Activated CD8-positive, alpha-beta memory T cell treated with anti-CD3 and anti-CD28 coated beads, Interleukin-2, amount 50 U/mL, for 1 hour (primary cell): Measurements from ENCODE around the gene PLAC9.
"Not testable (repeated sequence)": the region's sequence is repeated elsewhere in the genome, so short reads cannot be mapped to it uniquely, and the experiment has no call there.

Experiments used
- DNase-seq: peaks from one replicate; pipeline ENCODE4 v3.0.0-alpha.2; 2020; ENCODE audit errors: extremely low read depth

The PLAC9 gene

DNA sequence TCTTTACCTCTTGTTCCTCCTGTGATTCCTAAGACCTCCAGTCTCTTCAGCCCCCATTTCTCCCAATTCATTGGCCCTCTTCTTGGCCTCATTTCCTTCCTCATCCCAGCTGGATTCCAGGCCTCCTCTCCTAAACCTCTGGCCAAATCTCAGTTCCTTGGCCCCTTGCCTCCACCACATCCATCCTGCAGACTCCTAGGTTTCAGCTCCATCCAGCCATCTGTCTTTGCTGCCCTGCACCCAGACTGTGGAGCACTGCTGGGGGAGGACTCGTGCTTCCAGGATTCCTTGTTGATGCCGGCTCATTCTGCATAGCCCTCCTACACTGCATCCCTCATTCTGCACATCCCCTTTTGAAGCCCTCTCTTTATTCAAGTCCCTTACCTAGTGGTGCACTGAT lies 6.7 kb downstream of the PLAC9 start:
- no peak for DNase-seq

DNA sequence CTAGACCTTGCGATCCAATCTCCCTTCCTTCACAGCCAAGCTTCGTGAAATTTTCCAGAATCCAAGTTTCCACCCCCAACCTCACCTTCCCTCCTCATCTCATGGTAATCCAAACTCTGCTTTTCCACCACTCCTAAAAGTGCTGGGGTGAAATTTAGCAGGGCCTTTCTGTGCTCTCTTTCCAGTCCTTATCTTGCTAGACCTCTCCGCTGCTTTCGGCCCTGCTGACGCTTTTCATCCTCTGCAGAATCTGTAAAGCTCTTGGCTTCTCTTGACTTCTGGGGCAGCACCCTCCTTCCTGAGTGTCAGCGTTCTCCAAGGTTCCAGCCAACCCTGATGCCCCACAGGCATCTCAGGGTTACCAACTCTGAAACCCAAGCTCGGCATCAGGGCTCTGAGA lies 7.7 kb downstream of the PLAC9 start:
- DNase-seq: no peak

DNA sequence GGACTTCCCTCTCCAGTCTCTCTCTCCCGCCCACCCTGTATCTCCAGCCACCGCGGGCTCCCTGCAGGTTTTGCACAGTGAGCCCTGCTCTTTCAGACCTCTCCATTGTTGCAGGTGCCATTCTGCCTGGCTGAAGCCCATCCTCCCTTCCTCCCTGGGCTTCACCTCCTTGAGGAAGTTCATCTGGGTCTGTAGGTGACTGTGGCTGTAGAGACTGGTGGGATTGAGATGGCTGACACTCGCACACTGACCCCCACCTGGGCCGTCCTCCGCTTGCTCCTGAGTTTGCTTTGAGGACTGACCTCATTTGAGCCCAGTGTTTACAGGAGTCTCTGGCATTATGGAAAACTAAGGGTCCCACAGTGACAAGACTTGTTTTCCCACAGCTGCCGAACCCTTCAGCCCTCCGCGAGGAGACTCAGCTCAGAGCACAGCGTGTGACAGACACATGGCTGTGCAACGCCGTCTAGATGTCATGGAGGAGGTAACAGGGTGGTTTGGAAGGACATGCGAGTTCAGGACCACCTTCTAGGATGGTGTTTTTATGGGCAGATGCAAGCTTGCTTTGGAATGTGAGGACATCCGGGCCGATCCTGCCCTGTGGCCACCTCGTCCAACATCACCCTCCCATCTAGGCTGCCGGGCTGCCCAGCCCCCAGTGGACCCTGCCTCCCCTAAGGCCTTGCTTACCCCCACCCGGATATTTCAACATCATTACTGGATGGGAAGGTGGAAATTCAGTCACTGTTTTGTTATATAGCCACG lies 9.3 kb downstream of the PLAC9 start:
- no peak for DNase-seq

DNA sequence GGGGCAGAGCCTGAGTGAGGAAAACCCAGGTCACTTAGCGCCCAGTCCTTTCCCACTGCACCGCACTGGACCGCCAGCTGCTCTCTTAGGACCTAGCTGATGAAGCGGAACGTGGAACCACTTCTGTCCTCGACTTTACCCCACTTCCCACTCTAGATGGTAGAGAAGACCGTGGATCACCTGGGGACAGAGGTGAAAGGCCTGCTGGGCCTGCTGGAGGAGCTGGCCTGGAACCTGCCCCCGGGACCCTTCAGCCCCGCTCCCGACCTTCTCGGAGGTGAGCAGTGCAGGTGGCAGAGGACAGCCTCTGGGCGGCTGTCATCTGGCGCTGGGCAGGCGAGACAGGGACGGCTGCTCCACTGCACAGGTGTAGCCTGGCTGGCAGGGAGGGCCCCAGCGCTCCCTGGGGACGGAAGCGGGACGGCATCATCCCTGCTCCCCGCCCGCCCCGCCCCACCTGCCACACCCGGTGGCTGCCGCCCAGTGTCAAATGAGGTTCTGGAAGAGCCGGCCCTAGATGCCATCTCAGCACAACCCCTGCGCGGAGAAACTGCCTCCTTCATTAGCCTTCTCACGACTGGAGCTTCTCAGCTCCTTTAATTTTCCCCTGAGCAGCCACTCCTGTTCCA lies 11.7 kb downstream of the PLAC9 start:
- DNase-seq: no peak

DNA sequence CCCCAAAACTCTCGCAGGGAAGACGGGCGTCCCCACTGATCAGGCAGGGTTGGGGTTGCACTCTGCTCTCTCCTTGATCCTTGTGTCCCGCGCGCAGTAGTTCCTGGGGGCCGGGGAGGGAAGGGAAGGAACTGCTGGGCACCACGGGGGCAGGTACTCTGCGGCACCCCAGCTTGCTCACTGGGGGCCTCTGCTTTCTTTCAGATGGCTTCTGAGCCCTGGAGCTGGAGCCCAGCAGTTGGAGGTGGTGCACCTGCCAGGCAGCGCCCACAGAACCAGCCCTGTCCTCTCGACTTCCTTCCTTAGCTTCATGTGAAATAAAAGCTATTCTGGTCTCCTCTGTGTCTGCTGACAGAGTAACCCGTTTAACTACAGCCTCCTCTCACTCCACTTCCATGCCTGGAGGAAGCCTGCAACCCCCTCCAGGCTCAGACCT lies 12.2 kb downstream of the PLAC9 start:
- no peak for DNase-seq

DNA sequence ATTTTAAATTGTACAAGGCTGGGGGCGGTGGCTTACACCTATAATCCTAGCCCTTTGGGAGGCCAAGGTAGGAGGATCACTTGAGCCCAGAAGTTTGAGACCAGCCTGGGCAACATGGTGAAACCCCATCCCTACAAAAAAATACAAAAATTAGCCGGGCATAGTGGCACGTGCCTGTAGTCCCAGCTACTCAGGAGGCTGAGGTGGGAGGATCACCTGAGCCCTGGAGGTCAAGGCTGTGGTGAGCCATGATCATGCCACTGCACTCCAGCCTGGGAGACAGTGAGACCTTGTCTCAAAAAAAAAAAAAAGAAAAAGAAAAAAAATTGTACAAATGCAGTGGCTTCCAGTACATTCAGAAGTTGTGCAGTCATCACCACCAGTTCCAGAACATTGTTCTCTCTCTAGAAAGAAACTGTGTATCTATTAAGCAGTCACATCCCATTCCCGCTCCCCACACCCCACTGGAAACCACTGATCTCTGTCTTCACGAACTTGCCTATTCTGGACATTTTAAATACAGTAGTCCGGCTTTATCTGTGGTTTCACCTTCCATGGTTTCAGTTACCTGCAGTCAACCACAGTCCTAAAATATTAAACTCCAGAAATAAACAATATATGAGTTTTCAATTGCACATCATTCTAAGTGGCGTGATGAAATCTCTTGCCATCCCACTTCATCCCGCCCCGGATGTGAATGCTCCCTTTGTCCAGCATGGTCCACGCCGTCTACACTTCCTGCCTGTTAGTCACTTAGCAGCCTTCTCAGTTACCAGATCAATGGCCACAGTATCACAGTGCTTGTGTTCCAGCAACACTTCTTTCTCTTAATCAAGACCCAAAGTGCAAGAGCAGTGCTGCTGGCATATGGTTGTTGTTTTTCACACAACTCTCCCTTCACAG lies 13.1 kb downstream of the PLAC9 start:
- DNase-seq: not testable (repeated sequence)

DNA sequence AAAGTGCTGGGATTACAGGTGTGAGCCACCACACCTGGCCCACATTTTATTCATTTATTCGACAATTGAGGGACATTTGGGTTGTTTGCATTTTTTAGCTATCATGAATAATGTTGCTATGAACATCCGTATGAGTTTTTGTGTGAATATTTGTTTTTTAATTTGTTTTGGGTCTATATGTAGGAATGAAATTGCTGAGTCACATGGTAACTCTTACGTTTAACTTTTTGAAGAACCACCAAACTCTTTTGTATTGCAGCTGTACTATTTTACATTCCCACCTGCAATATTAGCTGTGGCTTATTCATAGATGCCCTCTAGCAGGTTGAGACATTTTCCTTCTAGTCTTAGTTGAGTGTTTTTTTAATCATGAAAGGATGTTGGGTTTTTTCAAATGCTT lies 14.4 kb downstream of the PLAC9 start:
- no peak for DNase-seq

DNA sequence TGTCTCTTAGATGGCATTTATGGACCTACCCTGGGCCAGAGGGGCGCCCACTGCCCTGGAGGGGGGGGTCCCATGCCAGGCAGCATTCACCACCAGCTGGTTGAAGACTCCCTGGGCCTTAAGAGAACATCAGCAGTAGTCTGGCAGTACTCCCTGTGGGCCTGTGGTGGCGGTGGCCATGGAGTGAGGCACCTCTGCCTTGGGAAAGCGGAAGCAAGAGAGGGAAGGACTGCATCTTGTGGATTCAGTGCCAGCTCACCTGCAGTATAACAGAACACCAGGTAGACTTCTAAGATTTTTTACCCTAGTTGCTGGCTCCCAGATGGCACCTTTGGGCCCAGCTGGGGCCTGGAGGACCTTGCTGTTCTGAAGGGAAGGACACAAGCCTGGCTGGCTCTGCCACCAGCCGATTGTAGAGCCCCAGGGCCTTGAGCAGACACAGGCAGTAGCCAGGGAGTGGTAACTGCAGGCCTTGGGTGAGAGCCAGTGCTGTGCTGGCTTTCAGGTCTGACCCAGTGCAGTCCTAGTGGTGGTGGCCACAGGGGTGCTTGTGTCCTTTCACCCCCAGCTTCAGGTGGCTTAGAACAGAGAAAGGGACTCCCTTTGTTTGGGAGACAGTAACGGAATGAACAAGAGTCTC lies 15.8 kb downstream of the PLAC9 start:
- no peak for DNase-seq

DNA sequence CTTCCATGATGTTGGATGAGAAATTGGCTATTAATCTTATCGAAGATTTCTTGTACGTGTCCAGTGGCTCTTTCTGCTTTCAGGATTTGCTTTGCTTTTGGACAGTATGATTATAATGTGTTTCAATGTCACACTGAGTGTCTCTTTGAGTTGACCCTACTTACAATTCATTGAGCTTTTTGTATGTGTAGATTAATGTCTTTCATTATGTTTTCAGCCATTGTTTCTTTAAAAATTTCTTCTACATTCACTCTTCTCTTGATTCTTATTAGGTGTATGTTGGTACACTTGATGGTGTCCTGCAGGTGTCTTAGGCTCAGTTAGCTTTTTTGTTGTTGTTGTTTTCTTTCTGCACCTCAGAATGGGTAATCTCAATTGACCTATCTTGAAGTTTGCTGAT lies 16.6 kb downstream of the PLAC9 start:
- DNase-seq: no peak

DNA sequence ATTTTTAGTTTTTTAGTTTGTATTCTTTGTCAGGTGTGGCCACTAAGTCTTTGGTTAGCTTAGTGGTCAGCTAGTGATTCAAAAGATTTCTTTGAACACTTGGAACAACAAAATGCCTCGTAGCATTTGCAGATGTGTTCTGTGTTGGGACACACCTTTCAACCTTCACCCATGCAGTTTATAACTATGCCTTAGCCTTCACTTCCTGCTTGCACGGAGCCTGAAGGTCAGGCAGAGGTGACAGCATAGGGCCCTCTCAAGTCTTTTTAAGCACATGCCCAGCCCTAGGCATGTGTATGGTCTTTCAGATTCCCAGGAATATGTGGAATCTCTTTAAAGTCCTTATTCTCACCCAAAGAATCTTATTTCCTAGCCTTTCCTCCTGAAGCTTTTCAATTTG lies 17.6 kb downstream of the PLAC9 start:
- DNase-seq: no peak

DNA sequence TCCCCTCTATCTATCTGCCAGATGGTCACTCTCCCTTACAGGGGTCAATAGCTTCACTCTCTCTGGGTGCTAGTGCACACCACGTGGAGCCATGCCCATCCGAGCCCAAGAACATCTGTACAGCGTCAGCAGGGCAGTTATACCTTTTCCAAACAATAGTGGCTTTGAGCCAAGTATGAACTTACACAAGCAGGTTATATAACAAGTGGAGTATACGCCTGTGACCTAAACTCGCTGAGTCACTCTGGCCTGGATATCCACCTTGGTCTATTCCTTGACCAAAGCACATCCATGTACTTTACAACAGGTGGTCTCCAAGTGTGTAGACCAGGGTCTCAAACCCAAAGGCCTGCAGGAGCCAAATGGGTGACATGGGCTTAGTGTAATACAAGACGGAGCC lies 20.3 kb downstream of the PLAC9 start:
- no peak for DNase-seq

DNA sequence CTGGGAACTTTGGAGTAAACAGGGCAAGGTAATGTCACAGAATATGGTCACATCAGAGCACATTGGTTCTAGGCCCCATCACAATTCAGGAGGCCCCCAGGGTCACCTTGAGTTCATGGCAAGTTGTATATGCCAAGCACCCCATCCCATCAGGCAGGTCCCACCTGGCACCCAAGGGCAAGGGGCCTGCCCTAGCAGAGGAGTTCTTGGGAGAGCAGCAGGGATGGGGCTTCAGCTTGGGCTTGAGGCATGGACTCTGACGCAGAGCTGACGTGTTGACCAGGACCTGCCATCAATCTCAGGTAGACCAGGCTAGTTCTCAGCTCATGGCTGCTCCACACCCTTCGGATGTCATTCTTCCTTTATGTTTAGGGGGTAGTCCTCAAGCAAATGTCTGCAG lies 20.9 kb downstream of the PLAC9 start:
- no peak for DNase-seq

DNA sequence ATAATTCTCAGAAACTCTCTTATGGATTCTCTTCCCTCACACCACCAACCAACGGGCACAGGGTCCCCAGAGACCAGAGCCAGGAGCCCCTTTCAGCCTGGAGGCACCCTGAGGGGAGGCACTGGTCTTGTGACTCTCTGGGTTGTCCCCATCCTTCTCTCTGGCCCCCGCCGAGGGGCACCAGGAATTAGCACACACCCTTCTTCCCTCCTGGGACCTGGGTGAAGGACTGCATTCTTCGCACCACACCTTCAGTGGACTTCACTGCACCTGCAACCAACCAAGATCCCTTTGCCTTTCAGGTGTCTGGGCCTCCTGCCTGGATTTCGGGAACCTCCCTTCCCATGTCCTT lies 22.1 kb downstream of the PLAC9 start:
- no peak for DNase-seq

DNA sequence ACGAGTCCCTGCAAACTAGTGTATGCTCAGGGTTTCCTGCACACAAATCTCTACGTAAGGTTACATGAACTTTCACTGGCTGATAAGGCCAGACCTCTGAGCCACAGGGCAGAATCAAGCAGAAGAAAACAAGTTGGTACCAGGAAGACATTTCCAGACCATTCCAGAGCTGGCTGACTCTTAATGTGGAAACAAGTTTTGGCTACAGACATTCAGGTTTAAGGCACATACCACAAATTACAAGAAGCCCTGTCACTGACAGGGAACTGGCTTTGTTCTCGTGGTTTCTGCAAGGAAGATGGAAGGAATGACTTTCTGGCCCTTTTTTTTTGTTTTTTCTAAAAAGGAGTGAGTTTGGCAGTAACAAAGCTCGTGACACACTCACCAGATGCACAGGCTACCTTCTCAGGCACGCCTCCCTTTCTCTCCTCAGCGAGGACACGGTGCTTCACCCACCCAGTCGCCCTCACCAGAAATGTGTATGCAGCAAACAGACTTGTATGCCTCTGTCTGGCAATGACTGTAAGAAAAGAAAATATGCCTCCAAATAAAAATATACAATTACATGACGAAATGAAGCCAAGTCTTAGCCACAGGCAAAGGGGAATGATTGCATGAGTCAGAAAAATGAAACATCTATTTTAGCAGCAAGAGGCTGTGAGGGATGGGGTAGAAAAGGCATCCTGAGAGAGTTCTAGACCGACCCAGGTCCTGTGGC lies 22.6 kb downstream of the PLAC9 start:
- DNase-seq: no peak

DNA sequence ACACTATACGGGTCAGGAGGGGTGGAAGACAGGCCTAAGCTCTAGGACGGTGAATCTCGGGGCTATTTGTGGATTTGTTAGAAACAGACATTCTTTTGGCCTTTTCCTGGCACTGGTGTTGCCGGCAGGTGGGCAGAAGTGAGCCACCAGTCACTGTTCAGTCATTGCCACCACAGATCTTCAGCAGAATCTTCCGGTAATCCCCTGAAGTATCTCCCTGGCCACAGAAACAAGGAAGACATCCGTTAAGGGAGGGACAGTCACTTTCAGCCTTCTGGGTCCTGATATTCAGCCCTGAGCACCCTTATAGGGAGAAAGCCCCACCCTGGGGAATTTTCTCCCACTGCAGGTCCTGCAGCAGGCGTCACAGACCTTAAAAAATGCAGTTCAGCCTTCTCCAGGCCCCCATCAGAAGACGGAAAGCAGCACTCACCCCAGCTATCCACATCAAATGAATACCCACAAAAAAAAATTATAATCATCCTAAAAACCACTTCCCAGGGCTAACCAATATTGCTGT lies 23.2 kb downstream of the PLAC9 start:
- no peak for DNase-seq

DNA sequence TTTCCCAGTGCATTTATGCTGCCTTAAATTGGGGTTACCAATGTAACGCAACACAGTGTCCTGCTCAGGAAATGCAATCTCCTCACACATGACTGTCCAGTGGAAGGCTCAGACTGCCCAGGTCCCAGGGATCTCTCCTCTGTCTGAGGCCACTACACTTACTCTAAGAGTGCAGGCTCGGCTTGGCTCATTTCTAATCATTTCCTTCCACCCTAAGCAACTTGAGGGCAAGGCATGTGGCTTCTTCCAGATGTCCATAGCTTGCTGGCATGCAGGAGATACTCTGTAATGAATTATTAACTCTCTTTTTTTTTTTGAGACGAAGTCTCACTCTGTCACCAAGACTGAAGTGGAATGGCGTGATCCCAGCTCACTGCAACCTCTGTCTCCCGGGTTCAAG lies 23.7 kb downstream of the PLAC9 start:
- no peak for DNase-seq

DNA sequence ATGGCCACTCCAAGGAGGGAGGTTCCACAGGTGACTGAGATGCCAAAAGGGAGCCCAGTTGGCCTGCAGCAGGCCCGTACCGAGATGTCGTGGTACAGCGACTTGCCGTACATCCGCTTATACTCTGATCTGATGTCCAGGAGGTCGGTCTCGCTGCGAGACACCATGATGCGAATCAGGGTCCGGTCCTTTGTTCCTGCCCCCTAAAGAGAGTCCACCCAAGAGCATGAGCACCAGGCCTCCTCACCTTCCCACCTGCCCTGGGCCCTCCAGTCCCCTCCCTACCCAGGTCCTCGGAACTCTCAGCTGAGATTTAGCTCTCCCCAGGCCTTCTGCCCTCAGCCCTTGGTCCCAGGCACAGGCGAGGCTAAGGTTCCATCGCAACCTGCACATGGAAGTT lies 25.0 kb downstream of the PLAC9 start:
- DNase-seq: no peak

DNA sequence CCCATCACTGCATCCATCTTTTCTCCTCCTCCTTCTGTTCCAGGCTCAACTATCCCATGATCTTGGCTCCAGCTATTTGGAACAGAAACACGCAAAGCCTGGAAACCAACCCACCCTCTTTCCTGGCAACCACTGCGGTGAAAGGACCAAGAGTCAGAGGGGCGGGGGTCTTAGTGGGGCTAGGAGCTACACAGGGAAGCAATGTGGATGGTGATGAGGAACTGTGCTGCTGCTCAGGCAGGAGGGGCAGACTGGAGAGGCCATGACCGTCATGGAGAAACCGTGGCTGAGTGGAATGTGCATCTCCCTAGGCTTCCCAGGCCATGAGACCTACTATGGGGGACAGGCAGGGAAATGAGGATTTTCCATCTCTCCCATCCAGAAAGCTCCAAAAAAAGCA lies 25.6 kb downstream of the PLAC9 start:
- no peak for DNase-seq

DNA sequence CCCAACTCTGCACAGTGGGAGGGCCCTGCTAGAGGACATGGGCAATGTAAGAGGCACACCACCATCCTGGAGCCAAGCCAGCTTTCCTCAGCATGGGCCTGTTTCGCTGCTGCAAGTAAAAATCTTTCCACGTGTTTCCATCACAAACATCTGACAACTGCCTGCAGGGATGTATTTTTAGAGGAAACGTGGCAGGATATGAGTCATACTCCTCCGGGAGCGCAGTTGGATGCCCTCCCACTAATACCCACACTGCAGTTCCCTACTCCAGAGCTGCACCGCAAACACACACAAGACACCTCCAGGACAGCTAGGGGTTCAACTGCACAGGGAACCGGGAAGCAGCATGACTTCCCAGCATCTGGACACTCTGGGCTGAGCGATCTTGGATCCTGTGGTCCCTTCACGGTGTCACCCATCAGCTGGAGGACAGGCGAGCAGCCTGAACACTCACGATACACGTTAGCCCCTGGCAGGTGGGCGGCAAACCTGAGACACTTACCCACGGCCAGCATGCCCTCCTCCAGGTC lies 26.1 kb downstream of the PLAC9 start:
- no peak for DNase-seq

DNA sequence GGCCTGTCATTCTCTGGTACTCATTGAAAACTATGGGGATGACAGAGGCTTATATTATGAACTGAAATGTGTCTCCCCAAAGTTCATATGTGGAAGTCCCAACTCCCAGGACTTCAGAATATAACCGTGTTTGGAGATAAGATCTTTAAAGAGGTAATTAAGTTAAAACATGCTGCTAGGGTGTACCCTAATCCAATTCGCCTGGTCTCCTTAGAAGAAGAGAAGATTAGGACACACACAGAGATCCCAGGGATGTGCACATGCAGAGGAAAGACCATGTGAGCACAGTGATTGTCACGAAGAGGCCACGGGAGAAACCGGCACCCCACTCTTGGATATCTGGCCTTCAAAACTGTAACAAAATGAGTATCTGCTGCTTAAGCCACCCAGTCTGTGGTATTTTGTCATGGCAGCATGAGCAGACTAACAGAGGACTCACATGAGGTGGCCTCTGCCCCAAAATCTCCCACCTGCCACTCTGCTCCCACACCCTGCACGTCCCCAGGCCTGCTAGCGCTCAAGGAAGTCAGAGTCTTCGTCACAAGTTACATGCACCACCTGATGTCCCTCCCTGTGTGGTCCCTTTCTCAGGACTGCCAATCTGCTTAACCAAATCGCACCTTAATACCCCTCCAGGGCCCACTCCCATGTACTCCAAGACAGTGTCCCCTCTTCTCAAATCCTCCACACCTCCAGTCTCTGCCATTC lies 26.8 kb downstream of the PLAC9 start:
- DNase-seq: no peak
